Measurements from ENCODE around the gene CCDC9.

DNA sequence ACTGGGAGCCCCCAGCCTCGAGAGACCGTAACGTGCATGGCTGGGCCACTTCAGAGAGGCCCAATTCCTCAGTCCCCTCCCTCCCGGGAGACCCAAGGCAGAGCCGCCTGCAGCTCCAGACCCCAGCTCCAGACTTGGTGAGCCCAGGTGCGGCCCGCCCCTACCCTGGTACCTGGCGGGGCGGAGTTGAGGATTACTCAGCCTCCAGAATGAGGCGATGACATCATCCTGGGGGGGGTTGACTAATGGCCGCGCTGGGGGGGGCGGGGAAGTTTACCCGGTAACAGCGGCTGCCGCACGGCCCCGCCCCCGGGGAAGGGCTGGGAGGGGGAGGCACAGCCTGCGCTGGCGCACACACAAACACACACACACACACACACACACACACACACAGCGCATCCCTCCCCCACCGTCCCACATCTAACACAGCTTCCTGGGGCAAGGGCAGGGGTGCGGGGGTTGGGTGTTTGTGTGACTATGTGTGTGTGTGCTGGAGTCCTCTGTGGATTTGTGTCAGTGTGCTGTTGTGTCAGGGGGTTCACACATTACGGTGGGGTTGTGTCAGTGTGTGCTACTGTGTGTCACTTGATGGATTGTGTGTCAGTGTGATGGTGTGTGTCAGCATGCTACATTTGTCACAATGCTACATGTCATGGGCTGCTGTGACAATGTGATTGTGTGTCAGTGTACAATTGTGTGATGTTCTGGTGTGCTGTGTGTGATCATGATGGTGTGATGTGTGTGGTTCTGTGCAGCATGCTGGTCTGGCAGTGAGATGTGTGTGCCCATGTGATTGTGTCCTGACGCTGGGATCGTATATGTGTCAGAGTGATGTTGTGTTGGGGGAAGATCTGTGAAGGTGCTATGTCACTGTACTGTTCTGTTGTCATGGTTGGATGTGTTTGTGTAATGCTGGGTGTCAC lies 15.1 kb upstream of the CCDC9 start:
- TF ChIP-seq CTCF (conservative IDR thresholded peaks at IDR 0.05; ENCODE audit: low read depth in 2 of 2), result no peak
- TF ChIP-seq EZH2 (IDR thresholded peaks at IDR 0.05; ENCODE audit: low read depth, unreplicated experiment), result no peak
- 0 out of 2 replicates have a peak, but pooled peaks have one; percentile 39 for TF ChIP-seq POLR2AphosphoS5 (IDR thresholded peaks at IDR 0.05; ENCODE audit: low read depth)
- no peak for TF ChIP-seq ZNF462 (CRISPR knock-in tag; IDR thresholded peaks at IDR 0.05)
- TF ChIP-seq REST (IDR thresholded peaks at IDR 0.05; ENCODE audit: unreplicated experiment), result no peak
- TF ChIP-seq CREB1 (CRISPR knock-in tag; IDR thresholded peaks at IDR 0.05; ENCODE audit: low read depth), result peak; percentile 74
- TF ChIP-seq JUNB (IDR thresholded peaks at IDR 0.05; ENCODE audit: unreplicated experiment), result no peak
- no peak for TF ChIP-seq ZNF331 (CRISPR knock-in tag; IDR thresholded peaks at IDR 0.05; ENCODE audit: low read depth)
- no peak for TF ChIP-seq EZH2phosphoT487 (IDR thresholded peaks at IDR 0.05; ENCODE audit: unreplicated experiment)
- TF ChIP-seq, protein P1, sequence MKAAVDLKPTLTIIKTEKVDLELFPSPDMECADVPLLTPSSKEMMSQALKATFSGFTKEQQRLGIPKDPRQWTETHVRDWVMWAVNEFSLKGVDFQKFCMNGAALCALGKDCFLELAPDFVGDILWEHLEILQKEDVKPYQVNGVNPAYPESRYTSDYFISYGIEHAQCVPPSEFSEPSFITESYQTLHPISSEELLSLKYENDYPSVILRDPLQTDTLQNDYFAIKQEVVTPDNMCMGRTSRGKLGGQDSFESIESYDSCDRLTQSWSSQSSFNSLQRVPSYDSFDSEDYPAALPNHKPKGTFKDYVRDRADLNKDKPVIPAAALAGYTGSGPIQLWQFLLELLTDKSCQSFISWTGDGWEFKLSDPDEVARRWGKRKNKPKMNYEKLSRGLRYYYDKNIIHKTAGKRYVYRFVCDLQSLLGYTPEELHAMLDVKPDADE (IDR thresholded peaks at IDR 0.05), result no peak
- TF ChIP-seq ZNF114 (CRISPR knock-in tag; IDR thresholded peaks at IDR 0.05), result no peak
- no peak for TF ChIP-seq NANOG (IDR thresholded peaks at IDR 0.05; ENCODE audit: borderline replicate concordance)

Data from GM23338 (cell line).